ENCODE measurements around the gene GSS.

GRCh38 chr20:34967421-34967820 lies 11.8 kb upstream of the GSS start:
- TF ChIP-seq EZH2phosphoT487 (IDR thresholded peaks at IDR 0.05; ENCODE audit: insufficient read depth, low read depth) (no peak), EZH2 (IDR thresholded peaks at IDR 0.05; ENCODE audit: insufficient read depth, poor library complexity, severe bottlenecking) (no peak)
